HEK293 (cell line): Measurements from ENCODE around the gene HID1.

Experiments used
- CTCF ChIA-PET: fragments of 350-600 bp; formaldehyde crosslinking; extraction: SDS; loops from one replicate; lab custom pipeline; 2021; ENCODE audit warnings: antibody characterized with exemption; lab: Yijun Ruan, JAX
- POLR2A ChIA-PET: fragments of 300-600 bp; formaldehyde crosslinking; extraction: SDS; loops from one replicate; lab custom pipeline; 2020; ENCODE audit warnings: antibody characterized with exemption, inconsistent platforms; lab: Yijun Ruan, JAX
- H3K27ac ChIP-seq: fragments of 200-500 bp; sonication (Bioruptor generic); 2 replicates; pipeline ENCODE4 v1.5.1; 2014; ENCODE audit warnings: low read depth, low read length, control low read depth, inconsistent platforms; ENCODE audit errors: extremely low read depth
- H3K36me3 ChIP-seq, 2 experiments: fragments of 200-500 bp in 1 of 2; sonication (Bioruptor generic) in 1 of 2; 1 replicate in 1 of 2; 2 replicates in 1 of 2; pipeline ENCODE4 v1.5.1; 2014 to 2017; ENCODE audit warnings: inconsistent platforms in 2 of 2, low read length in 2 of 2; ENCODE audit not compliant: control insufficient read depth in 2 of 2, insufficient read depth in 1 of 2
- H3K4me1 ChIP-seq: fragments of 200-500 bp; sonication (Bioruptor generic); 2 replicates; pipeline ENCODE4 v1.5.1; 2014; ENCODE audit warnings: mild to moderate bottlenecking, low read length, inconsistent platforms; ENCODE audit not compliant: control insufficient read depth, insufficient read depth
- H3K4me3 ChIP-seq: 2 replicates; pipeline ENCODE4 v1.5.1; 2011; ENCODE audit warnings: low read depth, mild to moderate bottlenecking, control low read depth, low read length, moderate library complexity
- H3K9me3 ChIP-seq: fragments of 200-500 bp; sonication (Bioruptor generic); 2 replicates; pipeline ENCODE4 v1.5.1; 2014; ENCODE audit warnings: low read depth, low read length, inconsistent platforms; ENCODE audit not compliant: control insufficient read depth, insufficient read depth
- GFI1B ChIP-seq: fragments of 450-650 bp; formaldehyde crosslinking; IDR thresholded peaks from 2 replicates; pipeline ENCODE4 v1.5.1; 2016; ENCODE audit warnings: missing biosample characterization, missing genetic modification characterization
- GLI2 ChIP-seq: fragments of 450-650 bp; formaldehyde crosslinking; IDR thresholded peaks from 2 replicates; pipeline ENCODE4; 2017; ENCODE audit warnings: missing biosample characterization, missing genetic modification characterization, low read depth, borderline replicate concordance
- GLI4 ChIP-seq: fragments of 450-650 bp; formaldehyde crosslinking; IDR thresholded peaks from 2 replicates; pipeline ENCODE4 v1.5.1; 2016; ENCODE audit warnings: missing biosample characterization, missing genetic modification characterization
- HOXD13 ChIP-seq: sonication (generic); formaldehyde crosslinking; IDR thresholded peaks from 2 replicates; pipeline ENCODE4 v1.8.0; 2022; ENCODE audit warnings: missing genetic modification reagents, borderline replicate concordance
- ZEB2 ChIP-seq: fragments of 450-650 bp; formaldehyde crosslinking; IDR thresholded peaks from 2 replicates; pipeline ENCODE4 v1.5.1; 2016; ENCODE audit warnings: missing biosample characterization, missing genetic modification characterization
- ZNF266 ChIP-seq: fragments of 450-650 bp; formaldehyde crosslinking; IDR thresholded peaks from 2 replicates; pipeline ENCODE4 v1.5.1; 2016; ENCODE audit warnings: missing biosample characterization, missing genetic modification characterization, low read depth
- ZNF274 ChIP-seq, 2 experiments: fragments of 200-500 bp in 1 of 2; fragments of 450-650 bp in 1 of 2; sonication (Bioruptor generic) in 1 of 2; formaldehyde crosslinking in 1 of 2; IDR thresholded peaks; 2 replicates each; pipeline versions ENCODE4 v1.5.1 to v1.6.1; 2014 to 2016; ENCODE audit warnings: borderline replicate concordance in 1 of 2, inconsistent platforms in 1 of 2, low read length in 1 of 2, missing biosample characterization in 1 of 2, missing genetic modification characterization in 1 of 2
- ZNF341 ChIP-seq: fragments of 450-650 bp; formaldehyde crosslinking; IDR thresholded peaks from 2 replicates; pipeline ENCODE4; 2016; ENCODE audit warnings: low read depth, missing biosample characterization, missing genetic modification characterization
- ZNF510 ChIP-seq: fragments of 450-650 bp; formaldehyde crosslinking; IDR thresholded peaks from 2 replicates; pipeline ENCODE4 v1.5.1; 2018; ENCODE audit warnings: mild to moderate bottlenecking, missing genetic modification characterization, missing biosample characterization; ENCODE audit not compliant: insufficient replicate concordance
- ZNF610 ChIP-seq: fragments of 450-650 bp; formaldehyde crosslinking; IDR thresholded peaks from 2 replicates; pipeline ENCODE4 v1.5.1; 2016; ENCODE audit warnings: missing biosample characterization, missing genetic modification characterization, borderline replicate concordance
- ZNF626 ChIP-seq: fragments of 450-650 bp; sonication (Bioruptor Pico); formaldehyde crosslinking; IDR thresholded peaks from 2 replicates; pipeline ENCODE4 v1.5.1; 2018; ENCODE audit warnings: missing biosample characterization, missing genetic modification characterization, inconsistent platforms
- ZNF629 ChIP-seq: fragments of 450-650 bp; formaldehyde crosslinking; IDR thresholded peaks from 2 replicates; pipeline ENCODE4 v1.5.1; 2017; ENCODE audit warnings: missing biosample characterization, missing genetic modification characterization
- ZNF76 ChIP-seq: fragments of 450-650 bp; formaldehyde crosslinking; IDR thresholded peaks from 2 replicates; pipeline ENCODE4; 2016; ENCODE audit warnings: low read depth, missing biosample characterization, missing genetic modification characterization, borderline replicate concordance
- ZNF791 ChIP-seq: fragments of 450-650 bp; formaldehyde crosslinking; IDR thresholded peaks from 2 replicates; pipeline ENCODE4 v1.5.1; 2016; ENCODE audit warnings: missing biosample characterization, missing genetic modification characterization
- ZSCAN16 ChIP-seq: fragments of 450-650 bp; formaldehyde crosslinking; IDR thresholded peaks from 2 replicates; pipeline ENCODE4 v1.5.1; 2016; ENCODE audit warnings: missing biosample characterization, missing genetic modification characterization
- TF ChIP-seq, protein P1 (sequence below): fragments of 450-650 bp; formaldehyde crosslinking; IDR thresholded peaks from 2 replicates; pipeline ENCODE4 v1.5.1; 2016; ENCODE audit warnings: missing biosample characterization, missing genetic modification characterization
- TF ChIP-seq, protein P2 (sequence below): fragments of 450-650 bp; IDR thresholded peaks from 2 replicates; pipeline ENCODE4 v1.5.1; 2018; ENCODE audit warnings: missing biosample characterization, mild to moderate bottlenecking, missing genetic modification characterization
- TF ChIP-seq, protein P3 (sequence below): fragments of 450-650 bp; formaldehyde crosslinking; IDR thresholded peaks from 2 replicates; pipeline ENCODE4 v1.5.1; 2017; ENCODE audit warnings: missing biosample characterization, missing genetic modification characterization
- TF ChIP-seq, protein P4 (sequence below): fragments of 450-650 bp; formaldehyde crosslinking; IDR thresholded peaks from 2 replicates; pipeline ENCODE4; 2016; ENCODE audit warnings: missing biosample characterization, missing genetic modification characterization
- TF ChIP-seq, protein P5 (sequence below): fragments of 450-650 bp; formaldehyde crosslinking; conservative IDR thresholded peaks from 2 replicates; pipeline ENCODE4 v1.5.1; 2016; ENCODE audit warnings: low read depth, missing biosample characterization, missing genetic modification characterization

HID1 gene, protein sequence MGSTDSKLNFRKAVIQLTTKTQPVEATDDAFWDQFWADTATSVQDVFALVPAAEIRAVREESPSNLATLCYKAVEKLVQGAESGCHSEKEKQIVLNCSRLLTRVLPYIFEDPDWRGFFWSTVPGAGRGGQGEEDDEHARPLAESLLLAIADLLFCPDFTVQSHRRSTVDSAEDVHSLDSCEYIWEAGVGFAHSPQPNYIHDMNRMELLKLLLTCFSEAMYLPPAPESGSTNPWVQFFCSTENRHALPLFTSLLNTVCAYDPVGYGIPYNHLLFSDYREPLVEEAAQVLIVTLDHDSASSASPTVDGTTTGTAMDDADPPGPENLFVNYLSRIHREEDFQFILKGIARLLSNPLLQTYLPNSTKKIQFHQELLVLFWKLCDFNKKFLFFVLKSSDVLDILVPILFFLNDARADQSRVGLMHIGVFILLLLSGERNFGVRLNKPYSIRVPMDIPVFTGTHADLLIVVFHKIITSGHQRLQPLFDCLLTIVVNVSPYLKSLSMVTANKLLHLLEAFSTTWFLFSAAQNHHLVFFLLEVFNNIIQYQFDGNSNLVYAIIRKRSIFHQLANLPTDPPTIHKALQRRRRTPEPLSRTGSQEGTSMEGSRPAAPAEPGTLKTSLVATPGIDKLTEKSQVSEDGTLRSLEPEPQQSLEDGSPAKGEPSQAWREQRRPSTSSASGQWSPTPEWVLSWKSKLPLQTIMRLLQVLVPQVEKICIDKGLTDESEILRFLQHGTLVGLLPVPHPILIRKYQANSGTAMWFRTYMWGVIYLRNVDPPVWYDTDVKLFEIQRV

DNA sequence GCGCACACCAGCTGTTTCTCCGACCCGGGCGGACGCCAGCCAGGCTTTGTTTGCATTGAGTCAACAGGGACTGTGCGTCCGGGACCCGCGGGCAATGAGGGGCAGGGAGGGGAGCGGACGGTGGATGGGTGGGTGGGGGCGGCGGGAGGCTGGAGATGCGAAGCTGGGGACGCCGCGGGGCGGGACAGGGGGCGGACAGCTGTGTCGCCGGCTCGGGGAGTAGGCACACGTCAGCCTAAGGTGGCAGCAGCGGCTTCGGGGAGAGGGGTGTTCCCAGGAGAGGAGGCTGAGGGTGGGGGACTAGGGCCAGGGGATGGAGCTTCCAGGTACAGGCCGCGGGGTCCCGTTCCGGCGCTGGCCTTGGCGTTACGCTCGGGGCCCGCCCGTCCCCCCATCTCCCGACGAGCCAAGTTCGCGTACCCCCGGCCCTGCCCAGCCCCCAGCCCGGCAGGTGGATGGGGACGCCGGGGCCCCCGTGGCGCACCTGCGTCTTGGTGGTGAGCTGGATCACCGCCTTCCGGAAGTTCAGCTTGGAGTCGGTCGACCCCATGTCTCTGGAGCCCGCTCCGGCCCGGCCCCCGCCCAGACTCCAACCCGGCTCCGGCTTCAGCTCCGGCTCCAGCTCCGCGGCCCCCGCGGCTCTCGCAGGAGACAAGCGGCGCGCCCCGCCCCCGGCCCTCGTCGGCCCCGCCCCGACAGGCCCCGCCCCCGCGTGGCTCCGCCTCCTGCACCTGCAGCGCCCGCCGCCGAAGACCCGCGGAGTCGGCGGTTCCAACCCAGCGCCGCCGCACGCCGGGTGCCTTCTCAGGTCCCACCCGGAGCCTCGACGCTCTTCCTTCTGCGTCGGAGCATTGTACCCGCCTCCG lies at the start of gene HID1:
Gene HID1 (minus strand): TSS at position 653 of the 866 bp plus-strand sequence. CDS start 103 bp downstream, at position 550.
- Histone ChIP-seq H3K9me3 (no peaks in the 10 kb centered on the region), H3K27ac (peak within 1 kb of the TSS; percentile 60; the same call in 1 of the 2 replicates), H3K36me3 (no peaks in the 10 kb centered on the region), H3K4me3 (peak within 1 kb of the TSS; percentile 74), H3K4me1 (peaks cover 4% of the 10 kb centered on the region; the same call in 1 of the 2 replicates)
- ChIA-PET POLR2A (interaction anchor here (0.6 to 5.4 kb wide), 24 partner anchors 8 to 290 kb away, joined by 3 to 50 read pairs (median 4); partner anchors contain the start of genes CDR2L, FDXR, GGA3 and MRPL58), CTCF (interaction anchor here (0.5 to 4.2 kb wide), 11 partner anchors 9 to 199 kb away, joined by 3 to 42 read pairs (median 5); partner anchors contain the start of gene CDR2L)
- no peak for TF ChIP-seq ZNF626 (tag by site-specific recombination)
- TF ChIP-seq, protein P1, sequence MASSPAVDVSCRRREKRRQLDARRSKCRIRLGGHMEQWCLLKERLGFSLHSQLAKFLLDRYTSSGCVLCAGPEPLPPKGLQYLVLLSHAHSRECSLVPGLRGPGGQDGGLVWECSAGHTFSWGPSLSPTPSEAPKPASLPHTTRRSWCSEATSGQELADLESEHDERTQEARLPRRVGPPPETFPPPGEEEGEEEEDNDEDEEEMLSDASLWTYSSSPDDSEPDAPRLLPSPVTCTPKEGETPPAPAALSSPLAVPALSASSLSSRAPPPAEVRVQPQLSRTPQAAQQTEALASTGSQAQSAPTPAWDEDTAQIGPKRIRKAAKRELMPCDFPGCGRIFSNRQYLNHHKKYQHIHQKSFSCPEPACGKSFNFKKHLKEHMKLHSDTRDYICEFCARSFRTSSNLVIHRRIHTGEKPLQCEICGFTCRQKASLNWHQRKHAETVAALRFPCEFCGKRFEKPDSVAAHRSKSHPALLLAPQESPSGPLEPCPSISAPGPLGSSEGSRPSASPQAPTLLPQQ (tag by site-specific recombination) = no peak
- no peak for TF ChIP-seq ZNF629 (tag by site-specific recombination)
- TF ChIP-seq, protein P2, sequence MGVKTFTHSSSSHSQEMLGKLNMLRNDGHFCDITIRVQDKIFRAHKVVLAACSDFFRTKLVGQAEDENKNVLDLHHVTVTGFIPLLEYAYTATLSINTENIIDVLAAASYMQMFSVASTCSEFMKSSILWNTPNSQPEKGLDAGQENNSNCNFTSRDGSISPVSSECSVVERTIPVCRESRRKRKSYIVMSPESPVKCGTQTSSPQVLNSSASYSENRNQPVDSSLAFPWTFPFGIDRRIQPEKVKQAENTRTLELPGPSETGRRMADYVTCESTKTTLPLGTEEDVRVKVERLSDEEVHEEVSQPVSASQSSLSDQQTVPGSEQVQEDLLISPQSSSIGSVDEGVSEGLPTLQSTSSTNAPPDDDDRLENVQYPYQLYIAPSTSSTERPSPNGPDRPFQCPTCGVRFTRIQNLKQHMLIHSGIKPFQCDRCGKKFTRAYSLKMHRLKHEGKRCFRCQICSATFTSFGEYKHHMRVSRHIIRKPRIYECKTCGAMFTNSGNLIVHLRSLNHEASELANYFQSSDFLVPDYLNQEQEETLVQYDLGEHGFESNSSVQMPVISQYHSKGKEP (tag by site-specific recombination) = no peak
- no peak for TF ChIP-seq ZNF266 (tag by site-specific recombination)
- TF ChIP-seq GLI4 (tag by site-specific recombination) = no peak
- TF ChIP-seq GLI2 = no peak
- TF ChIP-seq, protein P3, sequence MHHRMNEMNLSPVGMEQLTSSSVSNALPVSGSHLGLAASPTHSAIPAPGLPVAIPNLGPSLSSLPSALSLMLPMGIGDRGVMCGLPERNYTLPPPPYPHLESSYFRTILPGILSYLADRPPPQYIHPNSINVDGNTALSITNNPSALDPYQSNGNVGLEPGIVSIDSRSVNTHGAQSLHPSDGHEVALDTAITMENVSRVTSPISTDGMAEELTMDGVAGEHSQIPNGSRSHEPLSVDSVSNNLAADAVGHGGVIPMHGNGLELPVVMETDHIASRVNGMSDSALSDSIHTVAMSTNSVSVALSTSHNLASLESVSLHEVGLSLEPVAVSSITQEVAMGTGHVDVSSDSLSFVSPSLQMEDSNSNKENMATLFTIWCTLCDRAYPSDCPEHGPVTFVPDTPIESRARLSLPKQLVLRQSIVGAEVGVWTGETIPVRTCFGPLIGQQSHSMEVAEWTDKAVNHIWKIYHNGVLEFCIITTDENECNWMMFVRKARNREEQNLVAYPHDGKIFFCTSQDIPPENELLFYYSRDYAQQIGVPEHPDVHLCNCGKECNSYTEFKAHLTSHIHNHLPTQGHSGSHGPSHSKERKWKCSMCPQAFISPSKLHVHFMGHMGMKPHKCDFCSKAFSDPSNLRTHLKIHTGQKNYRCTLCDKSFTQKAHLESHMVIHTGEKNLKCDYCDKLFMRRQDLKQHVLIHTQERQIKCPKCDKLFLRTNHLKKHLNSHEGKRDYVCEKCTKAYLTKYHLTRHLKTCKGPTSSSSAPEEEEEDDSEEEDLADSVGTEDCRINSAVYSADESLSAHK = 0 out of 2 replicates have a peak, but pooled peaks have one; percentile 3
- no peak for TF ChIP-seq ZNF76
- no peak for TF ChIP-seq ZNF610 (tag by site-specific recombination)
- TF ChIP-seq ZSCAN16 (tag by site-specific recombination) = no peak
- TF ChIP-seq, protein P4, sequence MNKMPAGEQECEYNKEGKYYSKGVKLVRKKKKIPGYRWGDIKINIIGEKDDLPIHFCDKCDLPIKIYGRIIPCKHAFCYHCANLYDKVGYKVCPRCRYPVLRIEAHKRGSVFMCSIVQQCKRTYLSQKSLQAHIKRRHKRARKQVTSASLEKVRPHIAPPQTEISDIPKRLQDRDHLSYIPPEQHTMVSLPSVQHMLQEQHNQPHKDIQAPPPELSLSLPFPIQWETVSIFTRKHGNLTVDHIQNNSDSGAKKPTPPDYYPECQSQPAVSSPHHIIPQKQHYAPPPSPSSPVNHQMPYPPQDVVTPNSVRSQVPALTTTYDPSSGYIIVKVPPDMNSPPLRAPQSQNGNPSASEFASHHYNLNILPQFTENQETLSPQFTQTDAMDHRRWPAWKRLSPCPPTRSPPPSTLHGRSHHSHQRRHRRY (tag by site-specific recombination) = no peak
- TF ChIP-seq ZNF341 (tag by site-specific recombination) = peak; percentile 62
- TF ChIP-seq GFI1B (tag by site-specific recombination) = no peak
- no peak for TF ChIP-seq HOXD13 (CRISPR knock-in tag)
- no peak for TF ChIP-seq ZNF791 (tag by site-specific recombination)
- no peak for TF ChIP-seq ZNF510 (tag by site-specific recombination)
- TF ChIP-seq ZEB2 = 0 out of 2 replicates have a peak, but pooled peaks have one; percentile 55
- TF ChIP-seq ZNF274 (IDR thresholded peaks at IDR 0.05; ENCODE audit: low read length) = no peak
- TF ChIP-seq ZNF274 (tag by site-specific recombination; IDR thresholded peaks at IDR 0.05; ENCODE audit: borderline replicate concordance) = no peak
- TF ChIP-seq, protein P5, sequence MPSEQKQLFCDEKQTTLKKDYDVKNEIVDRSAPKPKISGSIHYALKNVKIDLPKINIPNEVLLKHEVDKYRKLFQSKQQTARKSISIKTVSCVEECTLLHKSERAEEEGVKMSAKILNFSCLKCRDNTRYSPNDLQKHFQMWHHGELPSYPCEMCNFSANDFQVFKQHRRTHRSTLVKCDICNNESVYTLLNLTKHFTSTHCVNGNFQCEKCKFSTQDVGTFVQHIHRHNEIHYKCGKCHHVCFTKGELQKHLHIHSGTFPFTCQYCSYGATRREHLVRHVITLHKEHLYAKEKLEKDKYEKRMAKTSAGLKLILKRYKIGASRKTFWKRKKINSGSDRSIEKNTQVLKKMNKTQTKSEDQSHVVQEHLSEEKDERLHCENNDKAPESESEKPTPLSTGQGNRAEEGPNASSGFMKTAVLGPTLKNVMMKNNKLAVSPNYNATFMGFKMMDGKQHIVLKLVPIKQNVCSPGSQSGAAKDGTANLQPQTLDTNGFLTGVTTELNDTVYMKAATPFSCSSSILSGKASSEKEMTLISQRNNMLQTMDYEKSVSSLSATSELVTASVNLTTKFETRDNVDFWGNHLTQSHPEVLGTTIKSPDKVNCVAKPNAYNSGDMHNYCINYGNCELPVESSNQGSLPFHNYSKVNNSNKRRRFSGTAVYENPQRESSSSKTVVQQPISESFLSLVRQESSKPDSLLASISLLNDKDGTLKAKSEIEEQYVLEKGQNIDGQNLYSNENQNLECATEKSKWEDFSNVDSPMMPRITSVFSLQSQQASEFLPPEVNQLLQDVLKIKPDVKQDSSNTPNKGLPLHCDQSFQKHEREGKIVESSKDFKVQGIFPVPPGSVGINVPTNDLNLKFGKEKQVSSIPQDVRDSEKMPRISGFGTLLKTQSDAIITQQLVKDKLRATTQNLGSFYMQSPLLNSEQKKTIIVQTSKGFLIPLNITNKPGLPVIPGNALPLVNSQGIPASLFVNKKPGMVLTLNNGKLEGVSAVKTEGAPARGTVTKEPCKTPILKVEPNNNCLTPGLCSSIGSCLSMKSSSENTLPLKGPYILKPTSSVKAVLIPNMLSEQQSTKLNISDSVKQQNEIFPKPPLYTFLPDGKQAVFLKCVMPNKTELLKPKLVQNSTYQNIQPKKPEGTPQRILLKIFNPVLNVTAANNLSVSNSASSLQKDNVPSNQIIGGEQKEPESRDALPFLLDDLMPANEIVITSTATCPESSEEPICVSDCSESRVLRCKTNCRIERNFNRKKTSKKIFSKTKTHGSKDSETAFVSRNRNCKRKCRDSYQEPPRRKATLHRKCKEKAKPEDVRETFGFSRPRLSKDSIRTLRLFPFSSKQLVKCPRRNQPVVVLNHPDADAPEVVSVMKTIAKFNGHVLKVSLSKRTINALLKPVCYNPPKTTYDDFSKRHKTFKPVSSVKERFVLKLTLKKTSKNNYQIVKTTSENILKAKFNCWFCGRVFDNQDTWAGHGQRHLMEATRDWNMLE (tag by site-specific recombination) = no peak
